ENCODE results near the gene EIF2S3B.

Gene EIF2S3B

DNA sequence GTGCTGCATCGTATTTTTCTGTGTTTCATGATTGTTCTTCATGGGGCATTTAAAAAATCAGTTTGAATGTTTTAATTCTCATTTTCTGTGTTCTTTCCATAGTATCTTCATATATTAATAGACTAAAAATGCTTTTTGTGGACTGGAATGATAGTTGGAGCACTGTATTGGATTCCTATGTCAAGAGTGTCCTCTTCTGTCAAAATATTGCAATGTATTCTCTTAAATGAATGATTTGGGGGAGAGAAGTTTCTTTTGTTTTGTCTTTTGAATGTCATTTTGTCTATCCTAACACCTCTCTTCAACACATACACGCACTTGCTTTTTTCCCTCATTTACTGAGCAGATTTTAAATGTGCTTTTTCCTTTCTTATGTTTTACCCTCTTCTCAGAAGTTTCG, 4.7 kb upstream of the EIF2S3B start:
- Histone ChIP-seq H3K4me1 (ENCODE audit: control insufficient read depth, insufficient read depth, low read length) (no peaks in the 10 kb centered on the region), H3K27ac (ENCODE audit: insufficient read depth, low read depth, low read length, poor library complexity, severe bottlenecking) (no peak overlapping the region), H3K9me3 (ENCODE audit: control insufficient read depth, low read length) (no peaks in the 10 kb centered on the region), H3K4me3 (ENCODE audit: insufficient read depth, low read depth, low read length) (no peak overlapping the region), H3K36me3 (ENCODE audit: control insufficient read depth, insufficient read depth, low read length) (no peaks in the 10 kb centered on the region), H3K27me3 (ENCODE audit: control insufficient read depth, insufficient read depth, low read length, poor library complexity, severe bottlenecking) (no peaks in the 10 kb centered on the region)
- 64 to 67% methylated on average over 3 of the region's 3 CpGs for WGBS, 2 experiments

DNA sequence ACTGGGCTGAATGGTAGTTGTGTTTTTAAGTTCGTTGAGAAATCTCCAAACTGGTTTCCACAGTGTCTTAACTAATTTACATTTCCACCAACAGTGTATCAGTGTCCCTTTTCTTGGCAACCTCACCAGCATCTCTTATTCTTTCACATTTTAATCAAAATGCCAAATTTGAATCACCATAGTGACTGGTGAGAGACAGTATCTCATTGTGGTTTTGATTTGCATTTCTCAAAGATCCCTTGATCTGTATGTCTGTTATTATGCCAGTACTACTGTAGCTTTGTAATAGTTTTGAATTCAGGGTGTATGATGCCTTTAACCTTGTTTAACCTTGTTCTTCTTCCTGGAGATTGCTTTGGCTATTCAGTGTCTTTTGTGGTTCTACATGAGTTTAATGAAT, 2.2 kb upstream of the EIF2S3B start:
- no peaks in the 10 kb centered on the region for H3K9me3 ChIP-seq (ENCODE audit: control insufficient read depth, low read length)
- no peaks in the 10 kb centered on the region for H3K27me3 ChIP-seq (ENCODE audit: control insufficient read depth, insufficient read depth, low read length, poor library complexity, severe bottlenecking)
- H3K4me3 ChIP-seq (ENCODE audit: insufficient read depth, low read depth, low read length) = no peak overlapping the region
- H3K4me1 ChIP-seq (ENCODE audit: control insufficient read depth, insufficient read depth, low read length) = no peaks in the 10 kb centered on the region
- H3K27ac ChIP-seq (ENCODE audit: insufficient read depth, low read depth, low read length, poor library complexity, severe bottlenecking) = no peak overlapping the region
- H3K36me3 ChIP-seq (ENCODE audit: control insufficient read depth, insufficient read depth, low read length) = no peaks in the 10 kb centered on the region
- 71% methylated on average over 1 of the region's 1 CpG; no CpG with 5 or more reads in 1 of the 2 experiments for WGBS, 2 experiments

DNA sequence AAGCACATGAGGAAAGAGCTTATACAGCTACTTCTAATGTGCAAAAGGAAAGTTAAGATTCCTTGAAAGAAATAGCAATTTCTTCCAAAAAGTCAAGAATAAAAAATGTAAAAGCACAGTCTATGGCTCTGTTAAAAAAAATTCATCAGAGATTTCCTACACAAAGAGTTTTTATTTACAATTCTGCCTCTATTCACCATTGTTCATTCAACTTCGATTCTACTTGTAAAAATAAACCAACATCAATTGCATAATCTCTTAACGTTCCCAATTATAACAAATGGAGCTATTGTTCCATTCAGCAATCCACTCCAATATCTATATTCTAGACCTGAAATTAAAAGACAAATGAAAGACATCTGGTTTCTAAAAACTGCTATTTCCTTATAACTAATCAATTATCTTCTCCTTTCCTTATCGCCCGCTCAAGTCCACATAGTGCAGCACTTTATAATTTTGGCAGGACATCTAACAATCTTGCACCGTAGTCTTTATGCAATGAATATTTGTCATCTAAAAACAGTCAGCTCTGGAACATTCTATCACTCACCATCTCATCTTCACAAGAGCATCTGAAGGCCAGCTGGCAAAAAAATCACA, 6.2 kb downstream of the EIF2S3B start:
- Histone ChIP-seq H3K27me3 (ENCODE audit: control insufficient read depth, insufficient read depth, low read length, poor library complexity, severe bottlenecking) (no peaks in the 10 kb centered on the region), H3K4me1 (ENCODE audit: control insufficient read depth, insufficient read depth, low read length) (no peaks in the 10 kb centered on the region), H3K4me3 (ENCODE audit: insufficient read depth, low read depth, low read length) (no peak overlapping the region), H3K36me3 (ENCODE audit: control insufficient read depth, insufficient read depth, low read length) (no peaks in the 10 kb centered on the region), H3K27ac (ENCODE audit: insufficient read depth, low read depth, low read length, poor library complexity, severe bottlenecking) (no peak overlapping the region), H3K9me3 (ENCODE audit: control insufficient read depth, low read length) (no peaks in the 10 kb centered on the region)
- WGBS, 2 experiments = 83 to 88% methylated on average over 5 of the region's 5 CpGs

DNA sequence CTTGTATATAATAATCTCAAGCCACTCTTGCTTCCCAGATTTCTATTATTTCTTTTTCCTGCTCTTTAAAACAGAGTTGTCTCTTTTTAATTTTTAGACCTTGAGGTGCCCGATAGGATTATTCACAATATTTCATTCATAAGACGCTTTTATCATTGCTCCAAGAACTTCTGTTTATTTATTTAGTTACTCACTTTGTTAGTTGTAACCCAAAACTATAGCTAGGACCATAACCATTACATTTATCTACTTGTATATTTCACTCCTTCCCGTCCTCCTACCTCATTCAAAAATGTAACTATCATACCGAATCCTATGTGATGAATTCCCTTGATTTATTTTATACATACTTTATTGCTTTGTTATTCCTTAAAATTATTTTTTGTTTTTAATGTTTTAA, 7.1 kb downstream of the EIF2S3B start:
- WGBS, 2 experiments = 90 to 100% methylated on average over 2 to 4 of the region's 4 CpGs
- no peaks in the 10 kb centered on the region for H3K9me3 ChIP-seq (ENCODE audit: control insufficient read depth, low read length)
- no peaks in the 10 kb centered on the region for H3K4me1 ChIP-seq (ENCODE audit: control insufficient read depth, insufficient read depth, low read length)
- no peak overlapping the region for H3K27ac ChIP-seq (ENCODE audit: insufficient read depth, low read depth, low read length, poor library complexity, severe bottlenecking)
- H3K4me3 ChIP-seq (ENCODE audit: insufficient read depth, low read depth, low read length) = no peak overlapping the region
- no peaks in the 10 kb centered on the region for H3K27me3 ChIP-seq (ENCODE audit: control insufficient read depth, insufficient read depth, low read length, poor library complexity, severe bottlenecking)
- no peaks in the 10 kb centered on the region for H3K36me3 ChIP-seq (ENCODE audit: control insufficient read depth, insufficient read depth, low read length)

DNA sequence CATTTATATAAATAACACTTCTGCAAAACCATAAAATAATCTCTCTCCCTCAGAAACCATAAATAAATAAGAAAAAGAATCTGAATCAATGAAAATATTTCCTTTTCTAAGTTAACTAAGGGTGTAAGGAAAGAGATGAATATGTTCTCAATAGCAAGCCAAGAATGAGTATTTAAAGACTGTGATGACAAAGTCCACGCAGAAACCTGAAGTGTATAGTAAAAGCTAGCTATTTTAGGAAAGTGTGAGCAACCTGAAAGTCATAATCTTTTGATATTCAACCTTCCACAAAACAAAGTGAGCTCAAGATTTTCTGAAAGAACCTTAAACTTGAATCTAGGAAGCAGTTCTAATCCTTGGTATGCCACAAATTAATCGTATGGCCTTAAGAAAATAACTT, 15.9 kb downstream of the EIF2S3B start:
- no peaks in the 10 kb centered on the region for H3K27me3 ChIP-seq (ENCODE audit: control insufficient read depth, insufficient read depth, low read length, poor library complexity, severe bottlenecking)
- no peaks in the 10 kb centered on the region for H3K36me3 ChIP-seq (ENCODE audit: control insufficient read depth, insufficient read depth, low read length)
- H3K4me3 ChIP-seq (ENCODE audit: insufficient read depth, low read depth, low read length) = no peak overlapping the region
- no peaks in the 10 kb centered on the region for H3K9me3 ChIP-seq (ENCODE audit: control insufficient read depth, low read length)
- no peak overlapping the region for H3K27ac ChIP-seq (ENCODE audit: insufficient read depth, low read depth, low read length, poor library complexity, severe bottlenecking)
- 95 to 100% methylated on average over 2 of the region's 2 CpGs for WGBS, 2 experiments
- H3K4me1 ChIP-seq (ENCODE audit: control insufficient read depth, insufficient read depth, low read length) = no peaks in the 10 kb centered on the region

DNA sequence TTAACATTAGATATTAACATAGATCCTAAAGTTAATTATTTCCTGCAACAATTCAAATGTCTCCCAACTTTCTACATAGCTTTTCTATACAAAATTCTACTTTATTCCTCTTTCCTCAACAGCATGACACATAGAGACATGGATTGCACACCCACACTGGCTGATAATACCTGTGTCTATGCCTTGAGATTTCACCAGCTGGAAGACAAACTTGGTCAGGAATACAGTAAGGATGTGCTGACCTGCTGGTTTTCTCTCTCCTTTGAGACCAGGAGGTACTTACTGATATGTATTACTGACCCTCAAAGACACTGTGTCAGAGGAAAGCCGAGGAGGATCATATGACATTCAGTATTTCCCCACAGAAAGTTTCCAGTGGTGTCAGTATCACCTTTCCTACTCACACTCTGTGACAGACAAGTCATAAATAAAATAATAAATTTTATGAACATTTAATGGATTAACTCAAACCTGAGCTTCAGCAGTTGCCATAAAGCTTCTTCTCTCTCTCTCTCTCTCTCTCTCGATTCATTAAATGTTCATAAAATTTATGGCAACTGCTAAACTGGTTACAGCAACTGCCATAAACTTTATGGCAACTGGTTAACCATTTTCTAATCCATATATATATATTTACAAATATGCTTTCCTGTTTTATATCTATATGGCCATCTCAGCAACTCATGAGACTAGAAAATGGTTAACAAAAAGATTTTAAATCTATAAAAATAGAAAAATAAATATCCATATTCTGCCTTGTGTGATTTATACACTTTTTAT, 22.7 kb downstream of the EIF2S3B start:
- H3K36me3 ChIP-seq (ENCODE audit: control insufficient read depth, insufficient read depth, low read length) = no peaks in the 10 kb centered on the region
- H3K4me1 ChIP-seq (ENCODE audit: control insufficient read depth, insufficient read depth, low read length) = no peaks in the 10 kb centered on the region
- WGBS, 2 experiments = 89 to 100% methylated on average over 2 of the region's 2 CpGs
- H3K27me3 ChIP-seq (ENCODE audit: control insufficient read depth, insufficient read depth, low read length, poor library complexity, severe bottlenecking) = no peaks in the 10 kb centered on the region
- no peak overlapping the region for H3K27ac ChIP-seq (ENCODE audit: insufficient read depth, low read depth, low read length, poor library complexity, severe bottlenecking)
- no peaks in the 10 kb centered on the region for H3K9me3 ChIP-seq (ENCODE audit: control insufficient read depth, low read length)
- no peak overlapping the region for H3K4me3 ChIP-seq (ENCODE audit: insufficient read depth, low read depth, low read length)

DNA sequence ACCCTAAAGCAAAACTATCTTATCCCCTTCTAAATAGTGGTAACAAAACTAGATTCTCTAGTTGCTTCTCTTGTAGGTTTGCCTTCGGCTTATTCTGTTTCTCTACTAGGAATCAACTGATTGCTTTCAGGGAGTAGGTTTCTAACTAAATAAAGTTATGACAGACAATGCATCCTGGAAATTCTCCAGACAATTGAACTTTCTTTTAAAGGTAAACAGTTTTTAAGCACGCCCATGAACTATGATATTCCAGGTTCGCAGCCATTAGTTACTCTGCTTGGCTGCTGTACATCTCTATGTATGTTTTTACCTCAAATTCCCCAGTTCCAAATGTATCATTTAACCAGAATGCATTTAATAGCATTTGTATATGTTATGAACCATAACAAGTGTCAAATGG, 23.9 kb downstream of the EIF2S3B start:
- Histone ChIP-seq H3K4me3 (ENCODE audit: insufficient read depth, low read depth, low read length) (no peak overlapping the region), H3K27me3 (ENCODE audit: control insufficient read depth, insufficient read depth, low read length, poor library complexity, severe bottlenecking) (no peaks in the 10 kb centered on the region), H3K4me1 (ENCODE audit: control insufficient read depth, insufficient read depth, low read length) (no peaks in the 10 kb centered on the region), H3K27ac (ENCODE audit: insufficient read depth, low read depth, low read length, poor library complexity, severe bottlenecking) (no peak overlapping the region), H3K36me3 (ENCODE audit: control insufficient read depth, insufficient read depth, low read length) (no peaks in the 10 kb centered on the region), H3K9me3 (ENCODE audit: control insufficient read depth, low read length) (no peaks in the 10 kb centered on the region)
- WGBS, 2 experiments = 89 to 95% methylated on average over 2 to 3 of the region's 3 CpGs

DNA sequence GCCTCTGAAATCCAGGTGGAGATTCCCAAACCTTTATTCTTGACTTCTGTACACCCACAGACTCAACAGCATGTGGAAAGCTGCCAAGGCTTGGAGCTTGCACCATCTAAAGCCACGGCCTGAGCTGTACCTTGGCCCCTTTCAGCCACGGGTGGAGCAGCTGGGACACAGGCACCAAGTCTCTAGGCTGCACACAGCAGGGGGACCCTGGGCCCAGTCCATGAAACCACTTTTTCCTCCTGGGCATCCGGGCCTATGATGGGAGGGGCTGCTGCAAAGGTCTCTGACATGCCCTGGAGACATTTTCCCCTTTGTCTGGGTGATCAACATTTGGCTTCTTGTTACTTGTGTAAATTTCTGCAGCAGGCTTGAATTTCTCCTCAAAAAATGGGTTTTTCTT, 32.0 kb downstream of the EIF2S3B start:
- 87 to 89% methylated on average over 3 of the region's 3 CpGs for WGBS, 2 experiments

DNA sequence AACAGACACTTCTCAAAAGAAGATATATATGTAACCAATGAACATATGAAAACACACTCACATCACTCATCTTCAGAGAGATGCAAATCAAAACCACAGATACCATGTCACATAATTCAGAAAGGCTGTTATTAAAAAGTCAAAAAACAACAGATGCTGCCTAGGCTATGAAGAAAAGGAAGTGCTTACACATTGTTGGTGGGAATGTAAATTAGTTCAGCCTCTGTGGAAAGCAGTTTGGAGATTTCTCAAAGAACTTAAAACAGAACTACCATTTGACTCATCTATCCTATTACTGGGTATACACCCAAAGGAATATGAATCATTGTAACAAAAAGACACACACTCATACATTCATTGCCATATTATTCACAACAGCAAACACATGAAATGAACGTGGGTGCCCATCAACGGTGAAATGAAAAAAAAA, 35.1 kb downstream of the EIF2S3B start:
- no peaks in the 10 kb centered on the region for H3K36me3 ChIP-seq (ENCODE audit: control insufficient read depth, insufficient read depth, low read length)
- H3K27ac ChIP-seq (ENCODE audit: insufficient read depth, low read depth, low read length, poor library complexity, severe bottlenecking) = no peak overlapping the region
- no peaks in the 10 kb centered on the region for H3K9me3 ChIP-seq (ENCODE audit: control insufficient read depth, low read length)
- H3K4me1 ChIP-seq (ENCODE audit: control insufficient read depth, insufficient read depth, low read length) = no peaks in the 10 kb centered on the region
- 93% methylated on average over 2 of the region's 2 CpGs; no CpG with 5 or more reads in 1 of the 2 experiments for WGBS, 2 experiments
- no peak overlapping the region for H3K4me3 ChIP-seq (ENCODE audit: insufficient read depth, low read depth, low read length)
- H3K27me3 ChIP-seq (ENCODE audit: control insufficient read depth, insufficient read depth, low read length, poor library complexity, severe bottlenecking) = no peaks in the 10 kb centered on the region

More for the DNA sequence above, 32.0 kb downstream of the EIF2S3B start:
- H3K27me3 ChIP-seq (ENCODE audit: control insufficient read depth, insufficient read depth, low read length, poor library complexity, severe bottlenecking) = no peaks in the 10 kb centered on the region
- H3K4me1 ChIP-seq (ENCODE audit: control insufficient read depth, insufficient read depth, low read length) = no peaks in the 10 kb centered on the region
- H3K27ac ChIP-seq (ENCODE audit: insufficient read depth, low read depth, low read length, poor library complexity, severe bottlenecking) = no peak overlapping the region
- no peaks in the 10 kb centered on the region for H3K9me3 ChIP-seq (ENCODE audit: control insufficient read depth, low read length)
- no peaks in the 10 kb centered on the region for H3K36me3 ChIP-seq (ENCODE audit: control insufficient read depth, insufficient read depth, low read length)
- H3K4me3 ChIP-seq (ENCODE audit: insufficient read depth, low read depth, low read length) = no peak overlapping the region

DNA sequence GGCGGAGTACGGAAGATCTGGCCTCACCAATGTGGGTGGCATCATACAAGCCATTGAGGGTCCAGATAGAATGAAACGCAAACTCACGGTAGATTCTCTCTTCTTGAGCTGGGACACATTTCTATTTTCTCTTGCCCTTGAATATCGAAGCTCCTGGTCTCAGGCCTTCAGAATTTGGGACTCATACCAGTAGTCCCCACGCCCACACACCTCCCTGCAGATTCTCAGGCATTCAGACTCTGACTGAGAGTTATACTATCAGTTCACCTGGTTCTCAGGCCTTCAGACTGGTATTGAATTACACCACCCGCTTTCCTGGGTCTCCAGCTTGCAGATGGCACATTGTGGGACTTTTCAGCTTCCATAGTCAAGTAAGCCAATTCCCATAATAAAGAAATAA, 37.8 kb downstream of the EIF2S3B start:
- 80 to 81% methylated on average over 7 of the region's 7 CpGs for WGBS, 2 experiments
- Histone ChIP-seq H3K4me3 (ENCODE audit: insufficient read depth, low read depth, low read length) (no peak overlapping the region), H3K27me3 (ENCODE audit: control insufficient read depth, insufficient read depth, low read length, poor library complexity, severe bottlenecking) (no peaks in the 10 kb centered on the region), H3K9me3 (ENCODE audit: control insufficient read depth, low read length) (no peaks in the 10 kb centered on the region), H3K4me1 (ENCODE audit: control insufficient read depth, insufficient read depth, low read length) (no peaks in the 10 kb centered on the region), H3K36me3 (ENCODE audit: control insufficient read depth, insufficient read depth, low read length) (no peaks in the 10 kb centered on the region), H3K27ac (ENCODE audit: insufficient read depth, low read depth, low read length, poor library complexity, severe bottlenecking) (no peak overlapping the region)

Data from ectodermal cell (in vitro differentiated cells).